Keratinocyte (primary cell): Measurements from ENCODE around the gene LRBA.
"Not testable (repeated sequence)": the region's sequence is repeated elsewhere in the genome, so short reads cannot be mapped to it uniquely, and the experiment has no call there.

ENCODE experiments used
- CTCF ChIP-seq, 3 experiments: IDR thresholded peaks in 1 of 3; conservative IDR thresholded peaks in 1 of 3; optimal IDR thresholded peaks in 1 of 3; 2 replicates in 2 of 3; 3 replicates in 1 of 3; pipeline versions ENCODE3 to v1.5.1; 2011; ENCODE audit warnings: low read length in 3 of 3, mild to moderate bottlenecking in 3 of 3, moderate library complexity in 2 of 3, control low read depth in 1 of 3, inconsistent platforms in 1 of 3; ENCODE audit not compliant: insufficient read depth in 2 of 3; ENCODE audit errors: extremely low read depth in 1 of 3
- EZH2 ChIP-seq: IDR thresholded peaks from one replicate; pipeline ENCODE4 v1.6.1; 2012; ENCODE audit warnings: inconsistent platforms, mild to moderate bottlenecking, low read length, moderate library complexity

- not testable (repeated sequence) for TF ChIP-seq EZH2; CTCF (optimal IDR thresholded peaks at IDR 0.05 in 1 of 3, IDR thresholded peaks at IDR 0.05 in 1 of 3, conservative IDR thresholded peaks at IDR 0.05 in 1 of 3; ENCODE audit: extremely low read depth in 1 of 3, insufficient read depth in 2 of 3, low read length in 3 of 3)
These were observed 57.1 kb downstream of the LRBA start for GRCh38 chr4:150957981-150958380.
